ENCODE results near the gene CALCOCO1.

CALCOCO1 gene

GRCh38 chr12:53675701-53676607, 51.3 kb downstream of the CALCOCO1 start, which contains the start of gene ATP5MC2:
Gene ATP5MC2, minus strand, starts transcription at chr12:53676083. Its CDS starts 3,469 bp downstream, at chr12:53672614.
- TF ChIP-seq, protein P1, sequence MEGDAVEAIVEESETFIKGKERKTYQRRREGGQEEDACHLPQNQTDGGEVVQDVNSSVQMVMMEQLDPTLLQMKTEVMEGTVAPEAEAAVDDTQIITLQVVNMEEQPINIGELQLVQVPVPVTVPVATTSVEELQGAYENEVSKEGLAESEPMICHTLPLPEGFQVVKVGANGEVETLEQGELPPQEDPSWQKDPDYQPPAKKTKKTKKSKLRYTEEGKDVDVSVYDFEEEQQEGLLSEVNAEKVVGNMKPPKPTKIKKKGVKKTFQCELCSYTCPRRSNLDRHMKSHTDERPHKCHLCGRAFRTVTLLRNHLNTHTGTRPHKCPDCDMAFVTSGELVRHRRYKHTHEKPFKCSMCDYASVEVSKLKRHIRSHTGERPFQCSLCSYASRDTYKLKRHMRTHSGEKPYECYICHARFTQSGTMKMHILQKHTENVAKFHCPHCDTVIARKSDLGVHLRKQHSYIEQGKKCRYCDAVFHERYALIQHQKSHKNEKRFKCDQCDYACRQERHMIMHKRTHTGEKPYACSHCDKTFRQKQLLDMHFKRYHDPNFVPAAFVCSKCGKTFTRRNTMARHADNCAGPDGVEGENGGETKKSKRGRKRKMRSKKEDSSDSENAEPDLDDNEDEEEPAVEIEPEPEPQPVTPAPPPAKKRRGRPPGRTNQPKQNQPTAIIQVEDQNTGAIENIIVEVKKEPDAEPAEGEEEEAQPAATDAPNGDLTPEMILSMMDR (IDR thresholded peaks at IDR 0.05; ENCODE audit: borderline replicate concordance, control extremely low read depth, extremely low read depth, insufficient read depth, missing control alignments) = peak; percentile 99
- in situ Hi-C loops (cut with MboI; ENCODE audit: low sequenced_read_pairs, unreplicated experiment) = loop anchor here (5.0 kb wide), 1 partner anchor 129 kb away; no protein-coding TSS in a partner anchor
- DNase-seq (ENCODE audit: low spot score) = peak; percentile 99

GRCh38 chr12:53674977-53675700, 52.1 kb downstream of the CALCOCO1 start:
- in situ Hi-C loops (cut with MboI; ENCODE audit: low sequenced_read_pairs, unreplicated experiment) = loop anchor here (5.0 kb wide), 1 partner anchor 128 kb away; no protein-coding TSS in a partner anchor
- TF ChIP-seq, protein P1 (IDR thresholded peaks at IDR 0.05; ENCODE audit: borderline replicate concordance, control extremely low read depth, extremely low read depth, insufficient read depth, missing control alignments) = no peak
- DNase-seq (ENCODE audit: low spot score) = no peak

- DNase-seq (ENCODE audit: low spot score) = no peak
- TF ChIP-seq, protein P1 (IDR thresholded peaks at IDR 0.05; ENCODE audit: borderline replicate concordance, control extremely low read depth, extremely low read depth, insufficient read depth, missing control alignments) = no peak
- in situ Hi-C loops (cut with MboI; ENCODE audit: low sequenced_read_pairs, unreplicated experiment) = no loop called here
Observed at GRCh38 chr12:53670971-53671370, 56.3 kb downstream of the CALCOCO1 start.

DNA sequence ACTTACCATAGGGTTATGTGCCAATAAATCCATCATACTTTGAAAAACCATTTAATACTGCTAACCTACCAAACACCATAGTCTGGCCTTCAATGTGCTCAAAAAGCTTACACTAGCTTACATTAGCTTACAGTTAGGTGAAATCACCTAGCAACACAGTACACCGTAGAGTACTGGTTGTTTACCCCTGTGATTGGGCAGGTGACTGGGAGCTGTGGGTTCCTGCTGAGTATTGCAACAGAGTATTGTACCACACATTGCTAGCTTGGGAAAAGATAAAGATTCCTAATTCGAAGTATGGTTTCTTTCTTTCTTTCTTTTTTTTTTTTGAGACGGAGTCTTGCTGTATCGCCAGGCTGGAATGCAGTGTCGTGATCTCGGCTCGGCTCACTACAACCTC, 56.9 kb downstream of the CALCOCO1 start:
- TF ChIP-seq, protein P1 (IDR thresholded peaks at IDR 0.05; ENCODE audit: borderline replicate concordance, control extremely low read depth, extremely low read depth, insufficient read depth, missing control alignments) = no peak
- in situ Hi-C loops (cut with MboI; ENCODE audit: low sequenced_read_pairs, unreplicated experiment) = no loop called here
- DNase-seq (ENCODE audit: low spot score) = no peak

GRCh38 chr12:53667080-53667479, 60.2 kb downstream of the CALCOCO1 start:
- DNase-seq (ENCODE audit: low spot score) = no peak
- in situ Hi-C loops (cut with MboI; ENCODE audit: low sequenced_read_pairs, unreplicated experiment) = no loop called here
- TF ChIP-seq, protein P1 (IDR thresholded peaks at IDR 0.05; ENCODE audit: borderline replicate concordance, control extremely low read depth, extremely low read depth, insufficient read depth, missing control alignments) = no peak

- TF ChIP-seq, protein P1 (IDR thresholded peaks at IDR 0.05; ENCODE audit: borderline replicate concordance, control extremely low read depth, extremely low read depth, insufficient read depth, missing control alignments) = no peak
- in situ Hi-C loops (cut with MboI; ENCODE audit: low sequenced_read_pairs, unreplicated experiment) = no loop called here
- no peak for DNase-seq (ENCODE audit: low spot score)
Observed at GRCh38 chr12:53664936-53665335, 62.3 kb downstream of the CALCOCO1 start.

Data from GM13976 (cell line).